WTC11 (cell line): ENCODE data around the gene MCCC1. TPM values are rescaled to one million over a fixed set of nuclear protein-coding genes. Genes with fewer than 3 reads are reported as not detected.

ENCODE experiments used
- ATAC-seq: fragments of 200-7000 bp; cut with Tn5 transposase; 2 replicates; pipeline ENCODE4 v1.10.0; 2021; ENCODE audit warnings: mild to moderate bottlenecking, moderate library complexity
- CTCF ChIA-PET: fragments of 300-600 bp; sonication (Branson Sonifier 250); formaldehyde crosslinking; loops from one replicate; lab custom pipeline; 2021; ENCODE audit warnings: antibody characterized with exemption; lab: Charles Lee
- POLR2A ChIA-PET: fragments of 350-600 bp; sonication (Branson Sonifier 250); formaldehyde crosslinking; loops from one replicate; lab custom pipeline; 2021; ENCODE audit warnings: antibody characterized with exemption; lab: Charles Lee
- DNase-seq: peaks from one replicate; pipeline ENCODE4 v3.0.0; 2021; ENCODE audit warnings: low spot score
- H3K27ac Mint-ChIP-seq: 2 replicates; pipeline ENCODE4 v1.8.0; 2021; ENCODE audit warnings: mixed read lengths
- H3K27me3 Mint-ChIP-seq: 2 replicates; pipeline ENCODE4 v1.8.0; 2021; ENCODE audit warnings: low read depth, mild to moderate bottlenecking, moderate library complexity, mixed read lengths
- H3K36me3 Mint-ChIP-seq: 2 replicates; pipeline ENCODE4 v1.8.0; 2021; ENCODE audit warnings: mixed read lengths
- H3K4me1 Mint-ChIP-seq: 2 replicates; pipeline ENCODE4 v1.8.0; 2022; ENCODE audit warnings: mixed read lengths
- H3K4me3 Mint-ChIP-seq: 2 replicates; pipeline ENCODE4 v1.8.0; 2021; ENCODE audit warnings: mild to moderate bottlenecking, moderate library complexity, mixed read lengths
- H3K9me3 Mint-ChIP-seq: 2 replicates; pipeline ENCODE4 v1.8.0; 2021; ENCODE audit warnings: mixed read lengths
- ESRRA ChIP-seq: sonication (generic); formaldehyde crosslinking; IDR thresholded peaks from 2 replicates; pipeline ENCODE4 v1.8.1; 2022; ENCODE audit warnings: mild to moderate bottlenecking, missing genetic modification reagents, borderline replicate concordance
- FOXP1 ChIP-seq: sonication (generic); formaldehyde crosslinking; IDR thresholded peaks from 2 replicates; pipeline ENCODE4 v1.8.0; 2022; ENCODE audit warnings: missing genetic modification reagents, mild to moderate bottlenecking, moderate library complexity, borderline replicate concordance
- GABPB1 ChIP-seq: sonication (generic); formaldehyde crosslinking; IDR thresholded peaks from 2 replicates; pipeline ENCODE4 v1.8.1; 2023; ENCODE audit warnings: mild to moderate bottlenecking, missing genetic modification reagents
- NR2C2 ChIP-seq: sonication (generic); formaldehyde crosslinking; IDR thresholded peaks from 2 replicates; pipeline ENCODE4 v1.8.0; 2022; ENCODE audit warnings: mild to moderate bottlenecking, missing genetic modification reagents
- NR3C1 ChIP-seq: sonication (generic); formaldehyde crosslinking; conservative IDR thresholded peaks from 2 replicates; pipeline ENCODE4 v1.8.1; 2023; ENCODE audit warnings: low read depth, mild to moderate bottlenecking, missing genetic modification reagents
- SMAD3 ChIP-seq: sonication (generic); formaldehyde crosslinking; IDR thresholded peaks from 2 replicates; pipeline ENCODE4 v1.8.0; 2022; ENCODE audit warnings: missing genetic modification reagents, mild to moderate bottlenecking, borderline replicate concordance
- SP1 ChIP-seq: sonication (generic); formaldehyde crosslinking; conservative IDR thresholded peaks from 2 replicates; pipeline ENCODE4 v1.8.1; 2022; ENCODE audit warnings: missing genetic modification reagents
- ZNF263 ChIP-seq: sonication (generic); formaldehyde crosslinking; IDR thresholded peaks from 2 replicates; pipeline ENCODE4 v1.8.1; 2022; ENCODE audit warnings: low read depth, mild to moderate bottlenecking, moderate library complexity, missing genetic modification reagents
- ZNF423 ChIP-seq: fragments of 250-450 bp; sonication (Bioruptor Pico); IDR thresholded peaks from 2 replicates; pipeline ENCODE4 v2.1.2; 2022; ENCODE audit warnings: mild to moderate bottlenecking, moderate library complexity
- total RNA-seq: library from RNA; stranded (reverse); gene quantifications from 3 replicates; pipeline ENCODE4 v1.2.3, GENCODE V29; 2021
- TF ChIP-seq, protein P1 (sequence below): fragments of 250-450 bp; sonication (Bioruptor Pico); IDR thresholded peaks from 2 replicates; pipeline ENCODE4 v1.9.0; 2021; ENCODE audit warnings: mild to moderate bottlenecking
- TF ChIP-seq, protein P2 (sequence below): sonication (generic); formaldehyde crosslinking; IDR thresholded peaks from 2 replicates; pipeline ENCODE4 v1.8.1; 2023; ENCODE audit warnings: mild to moderate bottlenecking, missing genetic modification reagents, moderate library complexity
- TF ChIP-seq, protein P3 (sequence below): sonication (generic); formaldehyde crosslinking; IDR thresholded peaks from 2 replicates; pipeline ENCODE4 v1.8.1; 2023; ENCODE audit warnings: mild to moderate bottlenecking, moderate library complexity, missing genetic modification reagents
- TF ChIP-seq, protein P4 (sequence below): sonication (generic); formaldehyde crosslinking; IDR thresholded peaks from 2 replicates; pipeline ENCODE4 v1.8.0; 2022; ENCODE audit warnings: mild to moderate bottlenecking, missing genetic modification reagents

The MCCC1 gene
- total RNA-seq, 1 experiment from 2014 or later = 19.5 TPM

DNA sequence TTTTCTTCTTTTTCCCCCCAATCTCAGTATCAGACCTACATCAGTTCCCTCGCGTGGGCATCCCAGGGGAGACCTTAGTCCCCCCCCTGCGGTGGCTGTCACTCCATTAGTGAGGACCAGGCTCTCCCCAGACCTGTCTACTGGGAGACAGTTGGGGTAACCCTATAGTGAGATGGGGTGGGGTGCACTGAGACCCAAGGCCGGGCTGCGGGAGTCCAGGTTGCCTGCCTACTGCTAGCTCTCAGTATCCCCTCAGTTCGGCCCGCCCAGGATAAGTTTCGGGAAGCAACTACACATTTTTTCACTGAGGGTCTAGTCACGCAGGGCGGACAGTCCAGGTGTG lies 118.3 kb downstream of the MCCC1 start (continued):
- TF ChIP-seq, protein P1, sequence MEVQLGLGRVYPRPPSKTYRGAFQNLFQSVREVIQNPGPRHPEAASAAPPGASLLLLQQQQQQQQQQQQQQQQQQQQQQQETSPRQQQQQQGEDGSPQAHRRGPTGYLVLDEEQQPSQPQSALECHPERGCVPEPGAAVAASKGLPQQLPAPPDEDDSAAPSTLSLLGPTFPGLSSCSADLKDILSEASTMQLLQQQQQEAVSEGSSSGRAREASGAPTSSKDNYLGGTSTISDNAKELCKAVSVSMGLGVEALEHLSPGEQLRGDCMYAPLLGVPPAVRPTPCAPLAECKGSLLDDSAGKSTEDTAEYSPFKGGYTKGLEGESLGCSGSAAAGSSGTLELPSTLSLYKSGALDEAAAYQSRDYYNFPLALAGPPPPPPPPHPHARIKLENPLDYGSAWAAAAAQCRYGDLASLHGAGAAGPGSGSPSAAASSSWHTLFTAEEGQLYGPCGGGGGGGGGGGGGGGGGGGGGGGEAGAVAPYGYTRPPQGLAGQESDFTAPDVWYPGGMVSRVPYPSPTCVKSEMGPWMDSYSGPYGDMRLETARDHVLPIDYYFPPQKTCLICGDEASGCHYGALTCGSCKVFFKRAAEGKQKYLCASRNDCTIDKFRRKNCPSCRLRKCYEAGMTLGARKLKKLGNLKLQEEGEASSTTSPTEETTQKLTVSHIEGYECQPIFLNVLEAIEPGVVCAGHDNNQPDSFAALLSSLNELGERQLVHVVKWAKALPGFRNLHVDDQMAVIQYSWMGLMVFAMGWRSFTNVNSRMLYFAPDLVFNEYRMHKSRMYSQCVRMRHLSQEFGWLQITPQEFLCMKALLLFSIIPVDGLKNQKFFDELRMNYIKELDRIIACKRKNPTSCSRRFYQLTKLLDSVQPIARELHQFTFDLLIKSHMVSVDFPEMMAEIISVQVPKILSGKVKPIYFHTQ (CRISPR knock-in tag) = no peak
- TF ChIP-seq, protein P2, sequence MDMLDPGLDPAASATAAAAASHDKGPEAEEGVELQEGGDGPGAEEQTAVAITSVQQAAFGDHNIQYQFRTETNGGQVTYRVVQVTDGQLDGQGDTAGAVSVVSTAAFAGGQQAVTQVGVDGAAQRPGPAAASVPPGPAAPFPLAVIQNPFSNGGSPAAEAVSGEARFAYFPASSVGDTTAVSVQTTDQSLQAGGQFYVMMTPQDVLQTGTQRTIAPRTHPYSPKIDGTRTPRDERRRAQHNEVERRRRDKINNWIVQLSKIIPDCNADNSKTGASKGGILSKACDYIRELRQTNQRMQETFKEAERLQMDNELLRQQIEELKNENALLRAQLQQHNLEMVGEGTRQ (CRISPR knock-in tag) = no peak
- TF ChIP-seq SMAD3 (CRISPR knock-in tag) (no peak), NR2C2 (CRISPR knock-in tag) (no peak)

DNA sequence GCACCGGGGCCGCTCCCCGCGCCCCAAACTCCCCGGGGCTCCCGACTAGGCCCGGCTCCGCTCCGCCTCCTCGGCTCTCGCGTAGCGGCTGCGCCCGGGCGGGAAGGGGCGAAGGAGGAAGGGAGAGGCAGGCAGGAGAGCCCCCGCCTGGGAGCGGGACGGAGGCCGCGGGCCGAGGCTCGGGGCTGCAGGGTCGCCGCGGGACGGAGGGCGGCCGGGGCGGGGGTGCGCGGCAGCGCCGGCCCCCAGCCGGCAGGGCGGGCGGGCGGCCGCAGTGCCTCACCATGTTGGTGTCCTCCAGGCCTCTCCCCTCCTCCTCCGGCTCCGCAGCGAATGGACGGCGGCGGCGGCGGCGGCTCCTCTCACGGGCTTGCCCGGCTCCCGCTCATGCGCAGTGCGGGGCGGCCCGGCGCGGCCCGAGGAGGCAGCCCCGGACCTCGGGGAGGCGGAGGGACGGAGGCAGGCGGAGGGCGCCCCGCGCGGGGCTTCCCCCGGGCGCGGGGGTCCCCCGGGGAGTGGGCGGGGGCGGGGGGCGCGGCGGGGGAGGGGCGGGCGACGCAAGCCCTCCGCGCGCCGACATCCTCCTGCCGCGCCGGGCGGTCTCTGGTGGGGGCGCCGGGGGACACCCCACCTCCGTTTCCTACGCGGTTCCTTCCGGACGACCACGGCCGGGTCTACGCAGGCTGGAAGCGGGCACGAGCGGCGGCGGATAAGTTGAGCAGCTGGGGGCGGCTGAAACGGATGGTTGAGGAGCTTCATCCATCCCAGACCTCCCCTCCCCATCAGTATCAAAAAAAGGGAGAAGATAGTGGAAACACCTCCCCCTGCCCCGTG lies 118.9 kb downstream of the MCCC1 start, which contains the start of gene DCUN1D1:
Gene DCUN1D1, minus strand, starts transcription at position 335 of the 834 bp plus-strand sequence. Its CDS starts 49 bp downstream, at position 286.
- Mint-ChIP-seq H3K27ac (peak within 1 kb of the TSS; percentile 78), H3K4me1 (peaks cover 22% of the 10 kb centered on the region), H3K27me3 (no peaks in the 10 kb centered on the region), H3K9me3 (no peaks in the 10 kb centered on the region), H3K36me3 (no peaks in the 10 kb centered on the region), H3K4me3 (peak within 1 kb of the TSS; percentile 94)
- TF ChIP-seq, protein P3, sequence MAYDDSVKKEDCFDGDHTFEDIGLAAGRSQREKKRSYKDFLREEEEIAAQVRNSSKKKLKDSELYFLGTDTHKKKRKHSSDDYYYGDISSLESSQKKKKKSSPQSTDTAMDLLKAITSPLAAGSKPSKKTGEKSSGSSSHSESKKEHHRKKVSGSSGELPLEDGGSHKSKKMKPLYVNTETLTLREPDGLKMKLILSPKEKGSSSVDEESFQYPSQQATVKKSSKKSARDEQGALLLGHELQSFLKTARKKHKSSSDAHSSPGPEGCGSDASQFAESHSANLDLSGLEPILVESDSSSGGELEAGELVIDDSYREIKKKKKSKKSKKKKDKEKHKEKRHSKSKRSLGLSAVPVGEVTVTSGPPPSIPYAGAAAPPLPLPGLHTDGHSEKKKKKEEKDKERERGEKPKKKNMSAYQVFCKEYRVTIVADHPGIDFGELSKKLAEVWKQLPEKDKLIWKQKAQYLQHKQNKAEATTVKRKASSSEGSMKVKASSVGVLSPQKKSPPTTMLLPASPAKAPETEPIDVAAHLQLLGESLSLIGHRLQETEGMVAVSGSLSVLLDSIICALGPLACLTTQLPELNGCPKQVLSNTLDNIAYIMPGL (CRISPR knock-in tag) = peak; percentile 54; the same call in 1 of the 2 replicates
- TF ChIP-seq FOXP1 (CRISPR knock-in tag) = peak; percentile 21; the same call in 1 of the 2 replicates
- TF ChIP-seq ESRRA (CRISPR knock-in tag) = 0 out of 2 replicates have a peak, but pooled peaks have one; percentile 33
- TF ChIP-seq, protein P4, sequence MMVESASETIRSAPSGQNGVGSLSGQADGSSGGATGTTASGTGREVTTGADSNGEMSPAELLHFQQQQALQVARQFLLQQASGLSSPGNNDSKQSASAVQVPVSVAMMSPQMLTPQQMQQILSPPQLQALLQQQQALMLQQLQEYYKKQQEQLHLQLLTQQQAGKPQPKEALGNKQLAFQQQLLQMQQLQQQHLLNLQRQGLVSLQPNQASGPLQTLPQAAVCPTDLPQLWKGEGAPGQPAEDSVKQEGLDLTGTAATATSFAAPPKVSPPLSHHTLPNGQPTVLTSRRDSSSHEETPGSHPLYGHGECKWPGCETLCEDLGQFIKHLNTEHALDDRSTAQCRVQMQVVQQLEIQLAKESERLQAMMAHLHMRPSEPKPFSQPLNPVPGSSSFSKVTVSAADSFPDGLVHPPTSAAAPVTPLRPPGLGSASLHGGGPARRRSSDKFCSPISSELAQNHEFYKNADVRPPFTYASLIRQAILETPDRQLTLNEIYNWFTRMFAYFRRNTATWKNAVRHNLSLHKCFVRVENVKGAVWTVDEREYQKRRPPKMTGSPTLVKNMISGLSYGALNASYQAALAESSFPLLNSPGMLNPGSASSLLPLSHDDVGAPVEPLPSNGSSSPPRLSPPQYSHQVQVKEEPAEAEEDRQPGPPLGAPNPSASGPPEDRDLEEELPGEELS (CRISPR knock-in tag) = peak; percentile 68; the same call in 1 of the 2 replicates
- TF ChIP-seq NR3C1 (CRISPR knock-in tag) = 0 out of 2 replicates have a peak, but pooled peaks have one; percentile 35
- TF ChIP-seq ZNF263 = no peak
- TF ChIP-seq SP1 (CRISPR knock-in tag) = peak; percentile 50; the same call in 1 of the 2 replicates
- TF ChIP-seq NR2C2 (CRISPR knock-in tag) = no peak
- TF ChIP-seq, protein P2 (CRISPR knock-in tag) = 0 out of 2 replicates have a peak, but pooled peaks have one; percentile 8
- no peak for TF ChIP-seq ZNF423
- TF ChIP-seq GABPB1 (CRISPR knock-in tag) = 0 out of 2 replicates have a peak, but pooled peaks have one; percentile 23
- DNase-seq (peak; percentile 87), ATAC-seq (peak; percentile 88)
- POLR2A ChIA-PET = no interaction called here
- CTCF ChIA-PET = no interaction called here
